GM18526 (cell line): ENCODE measurements around the gene CXCL14.

Source experiments
- POLR2A ChIP-seq: IDR thresholded peaks from 3 replicates; pipeline ENCODE4 v1.6.1; 2011; ENCODE audit not compliant: insufficient read length; ENCODE audit errors: extremely low read depth

Gene CXCL14

GRCh38 chr5:135584918-135585317 is 6.1 kb upstream of the CXCL14 start:
- no peak for TF ChIP-seq POLR2A

- no peak for TF ChIP-seq POLR2A
Measured at GRCh38 chr5:135584276-135584675, 5.5 kb upstream of the CXCL14 start.

GRCh38 chr5:135582099-135582781 is 3.4 kb upstream of the CXCL14 start:
- TF ChIP-seq POLR2A = no peak

- TF ChIP-seq POLR2A = no peak
Measured at GRCh38 chr5:135578305-135578684, 496 bp downstream of the CXCL14 start.

- no peak for TF ChIP-seq POLR2A
Measured at GRCh38 chr5:135577421-135577820, 1.4 kb downstream of the CXCL14 start.

GRCh38 chr5:135576075-135576599 is 2.7 kb downstream of the CXCL14 start:
- no peak for TF ChIP-seq POLR2A

- no peak for TF ChIP-seq POLR2A
Measured at GRCh38 chr5:135574493-135574892, 4.3 kb downstream of the CXCL14 start.

- no peak for TF ChIP-seq POLR2A
Measured at GRCh38 chr5:135571902-135572301, 6.9 kb downstream of the CXCL14 start.

GRCh38 chr5:135571066-135571609 is 7.7 kb downstream of the CXCL14 start:
- no peak for TF ChIP-seq POLR2A

- no peak for TF ChIP-seq POLR2A
Measured at GRCh38 chr5:135570453-135570764, 8.4 kb downstream of the CXCL14 start.

GRCh38 chr5:135569755-135570452 is 8.9 kb downstream of the CXCL14 start:
- TF ChIP-seq POLR2A = no peak

- TF ChIP-seq POLR2A = no peak
Measured at GRCh38 chr5:135568923-135569360, 9.8 kb downstream of the CXCL14 start.

GRCh38 chr5:135568246-135568645 is 10.5 kb downstream of the CXCL14 start:
- TF ChIP-seq POLR2A = no peak

- TF ChIP-seq POLR2A = no peak
Measured at GRCh38 chr5:135567661-135568060, 11.1 kb downstream of the CXCL14 start.

- TF ChIP-seq POLR2A = no peak
Measured at GRCh38 chr5:135566422-135567400, 12.1 kb downstream of the CXCL14 start.
